ENCODE measurements around the gene RBM14. TPM values are rescaled to one million over a fixed set of nuclear protein-coding genes. Genes with fewer than 3 reads are reported as not detected.

RBM14 gene
- total RNA-seq, 2 donors from 2014 or later, result 29.8 to 37.6 TPM

DNA sequence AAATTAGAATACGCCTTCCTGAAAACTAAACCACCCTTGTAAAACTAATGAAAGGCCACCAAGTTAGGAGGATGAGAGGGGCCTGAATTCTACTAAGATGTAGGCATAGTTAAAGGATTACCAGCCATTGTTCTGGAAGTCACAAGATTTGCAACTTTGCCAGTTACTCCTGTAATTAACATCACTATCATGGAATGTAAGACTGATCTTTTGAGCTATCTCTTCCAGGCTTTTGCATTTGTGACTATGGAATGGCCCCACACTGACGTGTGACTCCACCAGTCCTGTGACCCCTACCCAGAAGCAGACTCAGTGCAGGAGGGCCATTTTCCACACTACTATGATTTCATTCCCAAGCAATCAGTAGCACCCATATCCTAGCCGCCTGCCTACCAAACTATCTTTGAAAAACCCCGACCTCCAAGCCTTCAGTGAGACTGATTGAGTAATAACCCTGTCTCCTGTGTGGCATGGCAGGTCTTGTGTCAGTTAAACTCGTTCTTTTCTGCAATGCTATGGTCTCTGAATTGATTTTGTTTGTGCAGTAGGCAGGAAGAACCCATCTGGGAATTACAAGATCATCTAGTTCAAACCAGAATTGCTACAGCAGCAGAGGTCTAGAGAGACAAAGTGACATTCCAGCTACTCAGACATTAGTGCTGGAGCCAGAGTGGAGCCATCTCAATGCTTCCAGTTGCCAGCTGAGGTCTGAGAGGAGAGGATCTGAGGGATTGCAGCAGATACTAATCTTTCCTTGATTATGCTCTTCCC, 46.2 kb upstream of the RBM14 start:
- Histone ChIP-seq H3K36me3 (replicated peaks in 1 of 2; ENCODE audit: insufficient read depth in 1 of 2, low read depth in 2 of 2) (no peaks in the 10 kb centered on the region), H3K9me3 (no peaks in the 10 kb centered on the region), H3K27ac (no peak overlapping the region), H3K4me1 (peaks cover 15% of the 10 kb centered on the region), H3K4me3 (no peak overlapping the region), H3K27me3 (no peaks in the 10 kb centered on the region)
- DNase-seq (no peak), ATAC-seq (no peak)
- 47 to 52% methylated on average over 5 of the region's 5 CpGs for WGBS, 2 donors
- no peak for TF ChIP-seq POLR2A (IDR thresholded peaks at IDR 0.05)
- TF ChIP-seq, protein P1, sequence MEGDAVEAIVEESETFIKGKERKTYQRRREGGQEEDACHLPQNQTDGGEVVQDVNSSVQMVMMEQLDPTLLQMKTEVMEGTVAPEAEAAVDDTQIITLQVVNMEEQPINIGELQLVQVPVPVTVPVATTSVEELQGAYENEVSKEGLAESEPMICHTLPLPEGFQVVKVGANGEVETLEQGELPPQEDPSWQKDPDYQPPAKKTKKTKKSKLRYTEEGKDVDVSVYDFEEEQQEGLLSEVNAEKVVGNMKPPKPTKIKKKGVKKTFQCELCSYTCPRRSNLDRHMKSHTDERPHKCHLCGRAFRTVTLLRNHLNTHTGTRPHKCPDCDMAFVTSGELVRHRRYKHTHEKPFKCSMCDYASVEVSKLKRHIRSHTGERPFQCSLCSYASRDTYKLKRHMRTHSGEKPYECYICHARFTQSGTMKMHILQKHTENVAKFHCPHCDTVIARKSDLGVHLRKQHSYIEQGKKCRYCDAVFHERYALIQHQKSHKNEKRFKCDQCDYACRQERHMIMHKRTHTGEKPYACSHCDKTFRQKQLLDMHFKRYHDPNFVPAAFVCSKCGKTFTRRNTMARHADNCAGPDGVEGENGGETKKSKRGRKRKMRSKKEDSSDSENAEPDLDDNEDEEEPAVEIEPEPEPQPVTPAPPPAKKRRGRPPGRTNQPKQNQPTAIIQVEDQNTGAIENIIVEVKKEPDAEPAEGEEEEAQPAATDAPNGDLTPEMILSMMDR (IDR thresholded peaks at IDR 0.05), result no peak
- intact Hi-C loops (cut with DNase I), result loop anchor here (5.0 kb wide), 1 partner anchor 112 kb away; no protein-coding TSS in a partner anchor

DNA sequence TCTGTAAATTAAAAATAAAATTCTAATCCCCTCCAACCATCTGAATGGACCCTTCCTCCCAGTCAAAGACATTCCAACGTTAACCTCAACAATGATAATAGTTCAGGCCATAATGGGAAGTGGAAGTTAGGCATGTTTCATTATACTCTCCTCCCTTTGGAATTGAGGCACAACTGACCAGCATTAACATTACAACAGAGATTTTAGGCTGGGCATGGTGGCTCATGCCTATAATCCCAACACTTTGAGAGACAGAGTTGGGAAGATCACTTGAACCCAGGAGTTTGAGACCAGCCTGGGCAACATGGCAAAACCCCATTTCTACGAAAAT, 45.6 kb upstream of the RBM14 start:
- WGBS, 2 donors, result 45 to 49% methylated on average over 2 of the region's 2 CpGs
- no peak for TF ChIP-seq POLR2A (IDR thresholded peaks at IDR 0.05)
- TF ChIP-seq, protein P1 (IDR thresholded peaks at IDR 0.05), result no peak
- H3K27me3 ChIP-seq, result no peaks in the 10 kb centered on the region
- H3K9me3 ChIP-seq, result no peaks in the 10 kb centered on the region
- peaks cover 15% of the 10 kb centered on the region for H3K4me1 ChIP-seq
- intact Hi-C loops (cut with DNase I), result loop anchor here (5.0 kb wide), 1 partner anchor 111 kb away; no protein-coding TSS in a partner anchor
- no peak for ATAC-seq
- H3K4me3 ChIP-seq, result no peak overlapping the region
- H3K36me3 ChIP-seq (replicated peaks in 1 of 2; ENCODE audit: insufficient read depth in 1 of 2, low read depth in 2 of 2), result no peaks in the 10 kb centered on the region
- H3K27ac ChIP-seq, result no peak overlapping the region
- no peak for DNase-seq

DNA sequence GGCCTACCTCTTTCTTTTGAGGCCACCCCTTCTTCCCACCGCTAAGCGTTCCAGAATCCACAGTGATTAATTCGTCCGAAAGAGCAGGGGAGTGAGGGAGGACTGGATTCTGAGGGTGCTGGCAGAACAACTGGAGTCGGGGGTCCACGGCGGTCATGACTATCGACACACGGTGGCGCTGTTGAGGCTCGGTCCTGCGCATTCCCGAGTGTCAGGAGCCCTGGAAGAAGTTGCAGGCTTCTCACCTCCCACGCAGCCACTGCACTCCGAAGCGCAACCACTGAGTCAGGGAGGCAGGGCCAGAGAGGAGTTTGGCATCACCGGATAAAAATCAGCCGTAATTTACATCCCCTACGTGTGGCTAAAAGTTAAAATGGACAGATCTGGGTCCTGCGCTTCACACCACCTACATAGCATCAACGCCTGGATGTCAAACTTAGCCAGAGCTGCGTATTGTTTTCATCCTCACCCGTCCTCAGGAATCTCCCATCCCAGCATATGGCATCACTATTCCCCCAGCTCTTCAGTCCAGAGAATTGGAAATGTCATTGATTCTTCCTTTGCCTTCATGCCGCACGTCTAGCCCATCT, 37.3 kb upstream of the RBM14 start:
- 16 to 17% methylated on average over 24 to 25 of the region's 25 CpGs for WGBS, 2 donors
- intact Hi-C loops (cut with DNase I), result no loop called here

DNA sequence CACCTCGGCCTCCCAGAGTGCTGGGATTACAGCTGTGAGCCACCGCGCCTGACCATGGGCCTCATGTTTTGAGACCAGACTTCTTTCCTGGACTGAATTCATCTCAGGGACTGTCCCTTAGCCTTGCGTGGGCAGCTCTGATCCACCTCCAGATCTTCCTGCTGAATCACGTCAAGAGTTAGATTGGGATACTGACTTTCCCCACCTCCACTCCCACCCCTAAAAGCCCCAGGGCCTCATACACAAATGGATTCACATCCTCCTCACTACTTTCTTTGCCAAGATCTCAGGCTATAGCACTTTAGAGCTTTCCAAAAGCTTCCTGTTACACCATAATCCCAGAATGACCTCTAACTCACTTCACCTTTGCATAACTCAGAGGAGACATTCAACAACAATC, 35.6 kb upstream of the RBM14 start:
- 78 to 85% methylated on average over 5 of the region's 5 CpGs for WGBS, 2 donors
- Histone ChIP-seq H3K27ac (no peak overlapping the region), H3K9me3 (no peaks in the 10 kb centered on the region), H3K27me3 (no peaks in the 10 kb centered on the region), H3K4me1 (peaks cover 5% of the 10 kb centered on the region), H3K4me3 (no peak overlapping the region), H3K36me3 (replicated peaks in 1 of 2; ENCODE audit: insufficient read depth in 1 of 2, low read depth in 2 of 2) (no peaks in the 10 kb centered on the region)
- ATAC-seq, result no peak
- TF ChIP-seq, protein P1 (IDR thresholded peaks at IDR 0.05), result no peak
- no peak for TF ChIP-seq POLR2A (IDR thresholded peaks at IDR 0.05)
- DNase-seq, result peak in 1 of 4 donors; percentile 16
- intact Hi-C loops (cut with DNase I), result no loop called here

More for the DNA sequence above, 37.3 kb upstream of the RBM14 start:
- Histone ChIP-seq H3K9me3 (no peaks in the 10 kb centered on the region), H3K27ac (no peak overlapping the region), H3K36me3 (replicated peaks in 1 of 2; ENCODE audit: insufficient read depth in 1 of 2, low read depth in 2 of 2) (no peaks in the 10 kb centered on the region), H3K4me1 (peaks cover 5% of the 10 kb centered on the region), H3K4me3 (no peak overlapping the region), H3K27me3 (no peaks in the 10 kb centered on the region)
- ATAC-seq, result peak; percentile 85
- peak; percentile 74 to 84 (median 80) for DNase-seq
- TF ChIP-seq POLR2A (IDR thresholded peaks at IDR 0.05), result no peak
- TF ChIP-seq, protein P1 (IDR thresholded peaks at IDR 0.05), result peak; percentile 67 to 88 (median 80)

Measured in body of pancreas (tissue), 4 donors.